Stimulated activated naive B cell treated with anti-CD40 and anti-IgM and Interleukin-4, amounts not matched to agents 10 μg/mL and 1 μg/mL and 100 μg/mL, for 72 hours (primary cell): ENCODE data around the gene CTBP2.

Experiments
- ATAC-seq, 2 donors: fragments of 150-1000 bp; cut with Tn5 transposase; replicated peaks; 2 replicates each; pipeline ENCODE4 v1.10.0; 2021; ENCODE audit warnings: moderate library complexity in 1 of 2
- DNase-seq: peaks from one replicate; pipeline ENCODE4 v3.0.0; 2021
- H3K27ac Mint-ChIP-seq: one replicate; pipeline ENCODE4 v1.8.0; 2022; ENCODE audit warnings: mild to moderate bottlenecking, mixed read lengths
- H3K27me3 Mint-ChIP-seq, 2 donors: one replicate each; pipeline ENCODE4 v1.8.0; 2022; ENCODE audit warnings: mixed read lengths in 2 of 2
- H3K36me3 Mint-ChIP-seq, 2 donors: one replicate each; pipeline ENCODE4 v1.8.0; 2022; ENCODE audit warnings: mixed read lengths in 2 of 2, mild to moderate bottlenecking in 1 of 2
- H3K4me1 Mint-ChIP-seq, 2 donors: one replicate each; pipeline ENCODE4 v1.8.0; 2022; ENCODE audit warnings: mixed read lengths in 2 of 2, mild to moderate bottlenecking in 1 of 2
- H3K4me3 Mint-ChIP-seq, 2 donors: one replicate each; pipeline ENCODE4 v1.8.0; 2022; ENCODE audit warnings: mild to moderate bottlenecking in 2 of 2, mixed read lengths in 2 of 2, moderate library complexity in 1 of 2
- H3K9me3 Mint-ChIP-seq, 2 donors: one replicate each; pipeline ENCODE4 v1.8.0; 2022; ENCODE audit warnings: mixed read lengths in 2 of 2, mild to moderate bottlenecking in 1 of 2

Gene CTBP2

GRCh38 chr10:125026036-125026931, 134.1 kb downstream of the CTBP2 start:
- Mint-ChIP-seq H3K4me1 (no peaks in the 10 kb centered on the region), H3K9me3 (no peaks in the 10 kb centered on the region), H3K4me3 (no peak overlapping the region), H3K36me3 (no peaks in the 10 kb centered on the region), H3K27ac (no peak overlapping the region), H3K27me3 (no peaks in the 10 kb centered on the region)
- DNase-seq (no peak), ATAC-seq (no peak)

- no peaks in the 10 kb centered on the region for H3K4me1 Mint-ChIP-seq
- no peaks in the 10 kb centered on the region for H3K36me3 Mint-ChIP-seq
- ATAC-seq = no peak
- DNase-seq = no peak
- no peaks in the 10 kb centered on the region for H3K9me3 Mint-ChIP-seq
- no peak overlapping the region for H3K27ac Mint-ChIP-seq
- H3K27me3 Mint-ChIP-seq = no peaks in the 10 kb centered on the region
- H3K4me3 Mint-ChIP-seq = no peak overlapping the region
These were observed 135.0 kb downstream of the CTBP2 start for GRCh38 chr10:125025341-125025740.

GRCh38 chr10:125024497-125025234, 135.7 kb downstream of the CTBP2 start:
- DNase-seq (no peak), ATAC-seq (no peak)
- peaks cover under 1 to 1% of the 10 kb centered on the region in 2 donors for H3K9me3 Mint-ChIP-seq
- H3K27me3 Mint-ChIP-seq = no peaks in the 10 kb centered on the region
- H3K36me3 Mint-ChIP-seq = peaks cover 0 to under 1% of the 10 kb centered on the region in 2 donors
- no peak overlapping the region for H3K27ac Mint-ChIP-seq
- no peak overlapping the region for H3K4me3 Mint-ChIP-seq
- no peaks in the 10 kb centered on the region for H3K4me1 Mint-ChIP-seq

- peaks cover 0 to 4% of the 10 kb centered on the region in 2 donors for H3K36me3 Mint-ChIP-seq
- H3K4me3 Mint-ChIP-seq = no peak overlapping the region
- no peaks in the 10 kb centered on the region for H3K27me3 Mint-ChIP-seq
- H3K9me3 Mint-ChIP-seq = peaks cover 4 to 6% of the 10 kb centered on the region in 2 donors
- ATAC-seq (no peak), DNase-seq (no peak)
- H3K27ac Mint-ChIP-seq = no peak overlapping the region
- H3K4me1 Mint-ChIP-seq = peaks cover 0 to 2% of the 10 kb centered on the region in 2 donors
These were observed 136.4 kb downstream of the CTBP2 start for GRCh38 chr10:125023862-125024496.

GRCh38 chr10:125023255-125023654, 137.1 kb downstream of the CTBP2 start:
- ATAC-seq (no peak), DNase-seq (no peak)
- Mint-ChIP-seq H3K36me3 (peaks cover 0 to 4% of the 10 kb centered on the region in 2 donors), H3K27me3 (peaks cover 0 to 6% of the 10 kb centered on the region in 2 donors), H3K9me3 (peaks cover 4 to 6% of the 10 kb centered on the region in 2 donors), H3K4me3 (no peak overlapping the region), H3K27ac (no peak overlapping the region), H3K4me1 (peaks cover 5 to 7% of the 10 kb centered on the region in 2 donors)

- peaks cover 4 to 6% of the 10 kb centered on the region in 2 donors for H3K9me3 Mint-ChIP-seq
- peaks cover 0 to 7% of the 10 kb centered on the region in 2 donors for H3K27me3 Mint-ChIP-seq
- ATAC-seq (no peak), DNase-seq (no peak)
- peaks cover 0 to 4% of the 10 kb centered on the region in 2 donors for H3K36me3 Mint-ChIP-seq
- peaks cover 6 to 7% of the 10 kb centered on the region in 2 donors for H3K4me1 Mint-ChIP-seq
- H3K4me3 Mint-ChIP-seq = no peak overlapping the region
- H3K27ac Mint-ChIP-seq = no peak overlapping the region
These were observed 137.7 kb downstream of the CTBP2 start for GRCh38 chr10:125022671-125023070.

GRCh38 chr10:125021686-125022344, 138.5 kb downstream of the CTBP2 start:
- Mint-ChIP-seq H3K4me3 (no peak overlapping the region), H3K9me3 (peaks cover 4 to 6% of the 10 kb centered on the region in 2 donors), H3K36me3 (peaks cover 0 to 4% of the 10 kb centered on the region in 2 donors), H3K4me1 (peaks cover 6 to 7% of the 10 kb centered on the region in 2 donors), H3K27ac (no peak overlapping the region), H3K27me3 (peaks cover 0 to 7% of the 10 kb centered on the region in 2 donors)
- DNase-seq (no peak), ATAC-seq (no peak)

GRCh38 chr10:125020871-125021270, 139.5 kb downstream of the CTBP2 start:
- peaks cover 4 to 6% of the 10 kb centered on the region in 2 donors for H3K9me3 Mint-ChIP-seq
- peaks cover 0 to 7% of the 10 kb centered on the region in 2 donors for H3K27me3 Mint-ChIP-seq
- H3K4me1 Mint-ChIP-seq = peaks cover 6 to 7% of the 10 kb centered on the region in 2 donors
- H3K36me3 Mint-ChIP-seq = peaks cover 0 to 4% of the 10 kb centered on the region in 2 donors
- no peak overlapping the region for H3K4me3 Mint-ChIP-seq
- no peak for DNase-seq
- ATAC-seq = no peak
- H3K27ac Mint-ChIP-seq = no peak overlapping the region

- DNase-seq = no peak
- peaks cover 4 to 6% of the 10 kb centered on the region in 2 donors for H3K9me3 Mint-ChIP-seq
- no peak overlapping the region for H3K27ac Mint-ChIP-seq
- H3K27me3 Mint-ChIP-seq = peaks cover 0 to 10% of the 10 kb centered on the region in 2 donors
- peaks cover 0 to 4% of the 10 kb centered on the region in 2 donors for H3K36me3 Mint-ChIP-seq
- H3K4me1 Mint-ChIP-seq = peaks cover 6 to 7% of the 10 kb centered on the region in 2 donors
- ATAC-seq = no peak
- no peak overlapping the region for H3K4me3 Mint-ChIP-seq
These were observed 140.0 kb downstream of the CTBP2 start for GRCh38 chr10:125020386-125020785.

- Mint-ChIP-seq H3K4me1 (peaks cover 6 to 7% of the 10 kb centered on the region in 2 donors), H3K36me3 (peaks cover 0 to 4% of the 10 kb centered on the region in 2 donors), H3K4me3 (peak overlapping the region in 1 of 2 donors; percentile 10), H3K27ac (no peak overlapping the region), H3K9me3 (peaks cover 4 to 6% of the 10 kb centered on the region in 2 donors), H3K27me3 (peaks cover 0 to 15% of the 10 kb centered on the region in 2 donors)
- no peak for DNase-seq
- no peak for ATAC-seq
These were observed 141.7 kb downstream of the CTBP2 start for GRCh38 chr10:125018576-125019143.

- Mint-ChIP-seq H3K9me3 (peaks cover 4 to 6% of the 10 kb centered on the region in 2 donors), H3K27ac (no peak overlapping the region), H3K36me3 (peaks cover 0 to 4% of the 10 kb centered on the region in 2 donors), H3K4me3 (no peak overlapping the region), H3K27me3 (peaks cover 0 to 15% of the 10 kb centered on the region in 2 donors), H3K4me1 (peaks cover 6 to 7% of the 10 kb centered on the region in 2 donors)
- ATAC-seq (no peak), DNase-seq (no peak)
These were observed 142.6 kb downstream of the CTBP2 start for GRCh38 chr10:125017547-125018298.

GRCh38 chr10:125016611-125017202, 143.7 kb downstream of the CTBP2 start:
- no peak for ATAC-seq
- Mint-ChIP-seq H3K9me3 (peaks cover 4 to 6% of the 10 kb centered on the region in 2 donors), H3K36me3 (peaks cover 0 to 4% of the 10 kb centered on the region in 2 donors), H3K27me3 (peaks cover 0 to 15% of the 10 kb centered on the region in 2 donors), H3K27ac (no peak overlapping the region), H3K4me3 (no peak overlapping the region), H3K4me1 (peaks cover 6 to 7% of the 10 kb centered on the region in 2 donors)
- DNase-seq = no peak
